Measurements from ENCODE around the gene SPTLC2.
"Not testable (repeated sequence)": the region's sequence is repeated elsewhere in the genome, so short reads cannot be mapped to it uniquely, and the experiment has no call there.

SPTLC2 gene

DNA sequence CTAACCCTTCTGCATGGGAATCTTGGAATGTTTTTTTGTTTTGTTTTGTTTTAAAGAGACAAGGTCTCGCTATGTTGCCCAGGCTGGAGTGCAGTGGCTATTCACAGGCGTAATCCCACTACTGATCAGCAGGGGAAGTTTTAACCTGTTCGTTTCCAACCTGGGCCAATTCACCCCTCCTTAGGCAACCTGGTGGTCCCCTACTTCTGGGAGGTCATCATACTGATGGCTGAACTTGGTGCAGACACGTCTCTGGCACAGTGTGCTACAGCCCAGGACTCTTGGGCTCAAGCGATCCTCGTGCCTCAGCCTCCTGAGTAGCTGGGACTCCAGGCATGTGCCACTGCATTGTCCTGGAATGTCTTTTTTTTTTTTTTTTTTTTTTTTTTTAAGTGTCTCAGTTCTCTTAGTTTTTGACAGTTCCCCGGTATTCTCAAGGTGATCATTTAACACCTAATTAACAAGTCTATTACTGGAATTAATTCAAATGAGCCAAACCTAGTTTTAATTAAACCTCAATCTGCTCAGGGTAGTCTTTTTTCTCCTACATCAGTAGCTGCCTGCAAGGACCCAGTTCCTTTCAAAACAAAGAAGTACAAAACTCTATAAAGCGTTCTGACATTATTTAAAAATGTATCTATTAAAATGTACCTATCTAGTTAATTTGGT, 68.8 kb downstream of the SPTLC2 start:
- no peak for DNase-seq (ENCODE audit: low spot score)

- not testable (repeated sequence) for DNase-seq (ENCODE audit: low spot score)
Measured at GRCh38 chr14:77545171-77545570, 71.3 kb downstream of the SPTLC2 start.

DNA sequence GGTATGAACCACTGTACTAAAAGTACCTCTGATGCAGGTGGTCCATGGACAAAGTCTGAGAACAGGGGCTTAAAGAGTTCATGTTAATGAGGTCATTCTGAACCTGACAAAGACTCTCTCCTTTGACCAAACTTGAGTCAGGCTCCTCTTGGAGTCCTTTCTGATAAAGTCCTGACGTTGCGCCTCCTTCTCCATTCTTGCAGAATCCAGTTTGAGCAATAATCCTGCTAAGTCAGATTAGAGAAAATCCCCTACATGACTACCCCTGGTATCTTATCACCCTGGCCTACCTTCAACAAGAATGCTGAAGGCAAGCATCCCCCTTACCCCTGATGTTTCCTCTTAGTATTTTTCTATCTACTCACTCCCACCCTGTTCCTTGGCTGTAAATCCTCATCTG, 71.9 kb downstream of the SPTLC2 start:
- no peak for DNase-seq (ENCODE audit: low spot score)

- DNase-seq (ENCODE audit: low spot score) = no peak
Measured at GRCh38 chr14:77543637-77544334, 72.7 kb downstream of the SPTLC2 start.

- no peak for DNase-seq (ENCODE audit: low spot score)
Measured at GRCh38 chr14:77543240-77543551, 73.2 kb downstream of the SPTLC2 start.

DNA sequence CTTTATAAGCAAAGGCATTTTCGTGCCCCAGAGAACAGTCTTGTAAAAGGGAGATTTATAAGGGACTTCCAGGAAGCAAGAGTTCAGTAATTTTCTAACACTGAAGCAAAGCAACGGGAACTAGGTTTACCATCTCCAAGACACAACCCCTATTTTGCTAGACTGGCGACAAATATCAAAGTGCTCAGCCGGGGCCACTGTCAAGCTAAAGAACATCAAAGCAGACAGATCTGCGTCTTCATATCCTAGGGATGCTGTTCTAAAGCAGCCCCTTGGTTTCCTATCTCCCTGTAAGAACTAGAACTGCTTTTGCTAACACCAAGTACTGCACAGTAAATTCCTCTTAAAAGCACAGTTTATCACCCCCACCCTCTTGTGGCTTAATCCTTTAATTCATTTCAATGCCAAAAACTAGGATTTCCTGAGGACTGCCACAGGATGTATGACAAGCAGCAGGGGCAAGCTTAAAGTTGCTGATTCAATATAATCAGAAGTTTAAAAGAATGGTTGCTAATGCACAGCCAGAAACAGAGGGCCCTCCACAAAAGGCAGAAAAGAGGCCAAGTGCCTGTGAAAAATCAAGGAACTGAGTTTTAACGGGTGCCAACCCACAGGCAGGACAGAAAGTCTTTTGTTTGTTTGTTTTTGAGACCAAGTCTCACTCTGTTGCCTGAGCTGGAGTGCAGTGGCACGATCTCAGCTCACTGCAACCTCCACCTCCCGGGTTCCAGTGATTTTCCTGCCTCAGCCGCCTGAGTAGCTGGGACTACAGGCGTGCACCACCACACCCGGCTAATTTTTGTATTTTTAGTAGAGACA, 73.8 kb downstream of the SPTLC2 start:
- no peak for DNase-seq (ENCODE audit: low spot score)

DNA sequence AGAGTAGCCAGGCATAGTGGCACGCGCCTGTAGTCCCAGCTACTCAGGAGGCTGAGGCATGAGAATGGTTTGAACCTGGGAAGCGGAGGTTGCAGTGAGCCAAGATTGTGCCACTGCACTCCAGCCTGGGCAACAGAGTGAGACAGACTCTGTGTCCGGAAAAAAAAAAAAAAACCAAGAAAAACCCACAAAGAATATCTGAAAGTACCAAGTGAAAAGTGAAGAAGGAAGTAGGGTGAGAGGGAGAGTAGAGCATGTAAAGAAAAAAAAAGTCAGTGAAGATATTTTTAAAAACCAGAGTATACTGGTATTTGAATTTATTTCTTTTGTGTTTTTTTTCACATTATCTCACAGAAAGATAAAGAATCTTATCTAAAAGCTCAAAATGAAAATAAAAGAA, 74.5 kb downstream of the SPTLC2 start:
- DNase-seq (ENCODE audit: low spot score) = no peak

- DNase-seq (ENCODE audit: low spot score) = not testable (repeated sequence)
Measured at GRCh38 chr14:77536951-77537350, 79.5 kb downstream of the SPTLC2 start.

DNA sequence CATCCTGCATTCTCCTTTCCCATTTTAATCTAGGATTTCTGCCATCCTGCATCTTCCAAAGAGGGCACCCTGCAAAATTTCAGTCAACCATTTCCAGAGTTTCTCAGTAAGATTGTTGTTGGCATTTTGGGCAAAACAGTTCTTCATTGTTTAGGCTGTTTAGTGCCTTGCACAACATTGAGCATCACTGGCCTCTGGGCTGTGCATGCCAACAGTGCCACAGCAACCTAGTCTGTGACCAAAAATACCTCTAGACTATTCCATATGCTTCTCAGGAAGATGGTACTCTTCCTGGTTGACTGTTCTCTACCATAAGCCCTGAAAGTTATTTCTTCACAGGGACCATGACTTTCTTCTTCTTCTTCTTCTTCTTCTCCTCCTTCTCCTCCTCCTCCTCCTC, 85.4 kb downstream of the SPTLC2 start:
- DNase-seq (ENCODE audit: low spot score) = no peak

GRCh38 chr14:77529963-77530362, 86.5 kb downstream of the SPTLC2 start:
- no peak for DNase-seq (ENCODE audit: low spot score)

- DNase-seq (ENCODE audit: low spot score) = no peak
Measured at GRCh38 chr14:77529213-77529612, 87.2 kb downstream of the SPTLC2 start.

DNA sequence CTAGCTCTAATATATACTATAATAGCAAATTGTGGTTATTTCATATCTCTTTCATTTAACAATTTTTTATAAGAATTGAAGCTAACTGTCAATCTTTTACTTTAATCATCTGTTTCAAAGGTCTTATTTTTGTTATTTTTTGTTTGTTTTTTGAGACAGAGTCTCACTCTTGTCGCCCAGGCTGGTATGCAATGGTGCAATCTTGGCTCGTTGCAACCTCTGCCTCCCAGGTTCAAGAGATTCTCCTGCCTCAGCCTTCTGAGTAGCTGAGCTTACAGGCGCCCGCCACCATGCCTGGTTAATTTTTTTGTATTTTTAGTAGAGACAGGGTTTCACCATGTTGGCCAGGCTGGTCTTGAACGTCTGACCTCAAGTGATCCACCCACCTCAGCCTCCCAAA, 87.7 kb downstream of the SPTLC2 start:
- not testable (repeated sequence) for DNase-seq (ENCODE audit: low spot score)

DNA sequence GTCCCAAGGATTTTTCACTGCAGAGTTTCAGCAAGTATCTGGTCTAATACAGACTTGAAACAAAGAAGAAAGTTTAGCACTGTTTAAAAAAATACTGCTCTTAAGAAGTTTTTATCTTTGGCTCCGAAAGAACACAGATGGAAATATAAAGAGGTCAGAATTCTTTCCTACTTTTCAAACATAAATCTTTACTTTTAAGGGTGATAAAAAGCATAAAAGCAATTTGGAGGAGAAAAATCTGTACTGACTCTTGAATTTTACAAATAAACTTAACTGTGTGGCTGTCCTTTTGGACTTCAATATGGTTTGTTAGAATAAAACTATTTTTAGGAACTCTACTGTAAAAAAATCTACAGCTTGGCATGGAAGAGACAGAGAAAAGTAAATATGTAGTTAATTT, 90.2 kb downstream of the SPTLC2 start:
- DNase-seq (ENCODE audit: low spot score) = no peak

DNA sequence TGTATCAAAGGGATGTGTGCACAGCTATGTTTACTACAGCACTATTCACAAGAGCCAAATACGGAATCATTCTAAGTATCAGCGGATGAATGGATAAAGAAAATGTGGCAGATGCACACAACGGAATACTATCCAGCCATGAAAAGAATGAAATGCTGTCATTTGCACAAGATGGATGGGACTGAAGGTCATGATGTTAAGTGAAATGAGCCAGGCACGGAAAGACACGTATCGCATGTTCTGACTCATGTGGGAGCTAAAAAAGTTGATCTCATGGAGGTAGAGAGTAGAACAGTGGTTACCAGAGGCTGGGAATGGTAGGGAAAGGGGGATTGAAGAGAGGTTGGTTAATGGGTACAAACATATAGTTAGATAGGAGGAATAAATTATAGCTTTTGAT, 91.9 kb downstream of the SPTLC2 start:
- no peak for DNase-seq (ENCODE audit: low spot score)

DNA sequence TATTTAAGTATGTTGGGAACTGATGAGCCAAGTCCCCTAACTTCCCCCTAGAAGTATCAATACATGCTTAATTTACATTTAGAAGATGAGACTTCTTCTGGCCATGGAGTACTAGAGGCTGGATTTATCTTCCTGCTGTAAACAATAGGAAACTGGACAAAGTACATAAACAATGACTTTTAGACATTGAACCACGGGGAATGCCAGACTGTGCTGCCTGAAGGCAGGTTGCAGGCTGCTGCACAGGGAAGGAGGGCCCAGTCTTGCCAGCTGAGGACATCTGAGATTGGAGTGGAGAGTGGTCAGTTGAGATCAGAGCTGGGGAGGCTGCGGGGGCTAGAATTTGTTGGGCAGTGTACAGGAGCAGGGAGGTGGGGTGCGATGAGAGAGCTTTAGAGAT, 93.3 kb downstream of the SPTLC2 start:
- no peak for DNase-seq (ENCODE audit: low spot score)

DNA sequence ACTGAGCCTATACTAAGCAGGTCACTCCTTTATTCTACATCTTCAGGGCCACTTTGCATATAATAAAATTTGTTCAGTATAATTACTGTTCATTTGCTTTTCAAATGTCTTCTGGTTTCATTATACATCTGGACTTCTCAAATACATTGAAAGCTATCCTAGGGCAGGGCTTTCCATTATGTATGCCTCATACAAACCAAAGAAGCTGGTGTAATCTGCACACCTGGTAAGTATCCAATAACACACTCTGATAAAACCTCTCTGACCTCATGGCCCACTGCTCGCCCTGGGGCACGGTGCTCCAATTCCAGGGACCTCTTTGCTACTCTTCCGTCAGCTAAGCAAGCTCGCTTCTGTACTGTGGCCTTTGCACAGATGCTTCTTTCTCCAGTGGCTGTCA, 95.9 kb downstream of the SPTLC2 start:
- DNase-seq (ENCODE audit: low spot score) = no peak

DNA sequence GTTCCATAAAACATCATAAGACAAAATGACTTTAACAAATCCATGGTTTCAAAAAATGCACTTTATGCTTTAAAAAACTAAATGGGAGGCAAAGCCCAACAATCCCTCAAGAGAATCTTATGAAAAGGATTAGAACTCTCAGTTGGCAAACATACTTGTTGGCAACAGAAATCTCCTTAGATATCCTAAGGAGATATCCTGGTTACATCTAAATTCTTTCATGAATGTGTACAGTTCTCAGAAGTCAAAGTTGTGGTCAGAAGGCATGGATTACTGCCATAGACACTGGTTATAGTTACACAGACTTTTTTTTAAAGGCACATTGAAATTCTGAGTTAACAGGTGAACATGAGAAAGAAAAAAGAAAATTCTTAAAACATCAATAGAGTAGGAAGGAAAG, 100.3 kb downstream of the SPTLC2 start:
- no peak for DNase-seq (ENCODE audit: low spot score)

DNA sequence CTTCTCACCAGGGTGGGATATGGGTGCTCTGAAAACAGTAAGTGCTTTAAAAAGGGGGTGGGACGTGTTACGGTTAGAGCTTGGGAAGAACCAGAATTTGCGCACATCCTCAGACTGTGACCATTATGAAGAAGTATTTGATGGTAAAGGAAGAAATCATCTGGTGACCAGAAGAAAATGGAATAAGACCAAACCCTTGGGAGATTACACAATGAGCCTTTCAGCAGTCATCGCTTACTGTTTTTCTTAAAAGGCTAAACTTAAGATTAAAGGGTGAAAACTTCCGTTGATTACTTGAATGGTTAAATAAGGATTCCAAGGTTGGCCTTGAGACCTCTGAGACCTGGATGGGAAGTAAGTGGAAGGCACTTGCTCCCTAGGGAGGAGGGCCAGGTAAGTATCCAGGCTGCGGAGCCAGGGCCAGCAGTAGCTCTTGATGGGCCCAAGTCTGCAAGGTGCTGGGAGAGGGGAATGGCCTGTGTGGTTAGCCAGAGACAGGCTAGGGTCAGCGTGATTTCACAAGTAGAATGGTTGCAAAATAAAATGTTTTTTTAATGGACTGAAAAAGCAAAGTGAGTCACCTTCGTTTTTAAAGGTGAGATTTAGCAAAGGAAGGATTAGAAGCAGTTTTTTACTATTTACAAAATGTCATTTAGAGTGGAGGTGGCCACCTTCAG, 104.8 kb downstream of the SPTLC2 start:
- no peak for DNase-seq (ENCODE audit: low spot score)

DNA sequence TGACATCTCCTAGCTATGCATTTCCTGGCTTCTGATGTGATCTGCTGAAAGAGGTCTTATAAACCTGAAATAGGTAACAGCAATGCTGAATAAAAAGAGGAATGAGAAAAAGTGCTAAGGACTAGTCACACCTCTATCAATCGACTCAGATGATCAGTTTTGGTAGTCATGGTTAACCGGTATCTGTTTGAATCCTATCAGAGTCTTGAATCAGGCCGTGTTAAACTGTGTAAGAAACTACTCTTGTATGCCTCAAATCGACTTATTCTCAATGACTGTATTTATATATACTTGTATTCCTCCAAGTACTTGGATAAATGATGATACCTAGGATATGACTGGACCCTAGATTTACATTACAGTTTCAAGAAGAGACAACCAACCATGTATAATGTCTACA, 107.1 kb downstream of the SPTLC2 start:
- DNase-seq (ENCODE audit: low spot score) = no peak

DNA sequence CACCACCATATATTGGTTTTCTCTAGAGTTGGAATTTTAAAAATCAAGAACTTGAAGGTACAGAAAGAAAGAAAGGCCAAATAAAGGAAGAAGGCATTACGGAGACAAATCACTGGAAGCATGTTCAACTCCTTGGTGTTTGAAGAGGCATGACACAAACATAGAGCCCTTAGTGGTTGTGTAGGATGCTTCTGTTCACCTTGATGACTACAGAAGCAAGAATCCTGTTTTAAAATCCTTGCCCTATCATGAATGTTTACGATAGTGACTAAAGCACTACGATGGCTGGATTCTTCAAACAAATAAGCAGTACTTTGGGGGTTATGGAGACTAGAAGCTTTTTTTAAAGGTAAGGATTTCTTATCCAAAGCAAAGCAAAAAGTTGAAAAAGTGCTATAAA, 107.6 kb downstream of the SPTLC2 start:
- DNase-seq (ENCODE audit: low spot score) = no peak

- no peak for DNase-seq (ENCODE audit: low spot score)
Measured at GRCh38 chr14:77508249-77508648, 108.2 kb downstream of the SPTLC2 start.

GRCh38 chr14:77507762-77508161, 108.7 kb downstream of the SPTLC2 start:
- DNase-seq (ENCODE audit: low spot score) = no peak

DNA sequence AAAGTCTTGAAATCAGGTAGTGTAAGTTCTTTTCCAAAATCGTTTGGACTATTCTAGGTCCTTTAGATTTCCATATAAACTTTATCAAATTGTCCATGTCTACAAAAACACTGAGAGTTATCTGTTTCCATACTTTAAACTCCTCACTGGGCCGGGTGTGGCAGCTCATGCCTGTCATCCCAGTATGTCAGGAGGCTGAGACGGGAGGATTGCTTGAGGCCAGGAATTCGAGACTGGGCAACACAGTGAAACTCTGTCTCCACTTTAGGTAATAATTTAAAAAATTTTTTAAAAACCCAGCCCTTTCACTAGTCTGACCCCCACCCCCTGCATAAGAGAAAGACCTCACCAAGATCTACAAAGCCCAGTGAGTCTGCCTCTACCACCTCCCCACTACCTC, 111.4 kb downstream of the SPTLC2 start:
- DNase-seq (ENCODE audit: low spot score) = no peak

Measured in hepatic stellate cell (primary cell).